Hepatocyte (in vitro differentiated cells): Measurements from ENCODE around the gene ADGRL3. TPM values are rescaled to one million over a fixed set of nuclear protein-coding genes. Genes with fewer than 3 reads are reported as not detected.

Experiments used
- DNase-seq: peaks from one replicate; pipeline ENCODE4 v3.0.0-alpha.2; 2016; ENCODE audit warnings: low spot score
- H2AFZ ChIP-seq: fragments of 200-600 bp; sonication (generic); 2 replicates; pipeline ENCODE4 v1.6.0; 2016; ENCODE audit warnings: antibody characterized with exemption, mild to moderate bottlenecking
- H3K27ac ChIP-seq: fragments of 200-600 bp; sonication (generic); 2 replicates; pipeline ENCODE4 v1.5.1; 2016; ENCODE audit warnings: mild to moderate bottlenecking
- H3K27me3 ChIP-seq: fragments of 200-600 bp; sonication (generic); 2 replicates; pipeline ENCODE4 v1.6.1; 2016
- H3K36me3 ChIP-seq: fragments of 200-600 bp; sonication (generic); replicated peaks from 2 replicates; pipeline ENCODE4 v1.5.1; 2016; ENCODE audit warnings: low read depth; ENCODE audit not compliant: insufficient read depth
- H3K4me1 ChIP-seq: fragments of 200-600 bp; sonication (generic); 2 replicates; pipeline ENCODE4 v1.5.1; 2016; ENCODE audit warnings: mild to moderate bottlenecking, moderate library complexity; ENCODE audit not compliant: insufficient read depth
- H3K4me2 ChIP-seq: fragments of 200-600 bp; sonication (generic); 2 replicates; pipeline ENCODE4 v1.6.0; 2016
- H3K4me3 ChIP-seq: fragments of 200-600 bp; sonication (generic); 2 replicates; pipeline ENCODE4 v1.5.1; 2016; ENCODE audit warnings: mild to moderate bottlenecking
- H3K79me2 ChIP-seq: fragments of 200-600 bp; sonication (generic); 2 replicates; pipeline ENCODE4 v1.6.0; 2017; ENCODE audit warnings: mild to moderate bottlenecking
- H3K9me2 ChIP-seq: fragments of 200-600 bp; sonication (generic); replicated peaks from 2 replicates; pipeline ENCODE4 v1.6.0; 2017; ENCODE audit warnings: mild to moderate bottlenecking; ENCODE audit not compliant: insufficient read depth
- H3K9me3 ChIP-seq: fragments of 200-600 bp; sonication (generic); 2 replicates; pipeline ENCODE4 v1.5.1; 2016; ENCODE audit warnings: low read depth, mild to moderate bottlenecking
- H4K20me1 ChIP-seq: fragments of 200-600 bp; sonication (generic); 2 replicates; pipeline ENCODE4 v1.6.0; 2016; ENCODE audit warnings: mild to moderate bottlenecking; ENCODE audit not compliant: insufficient read depth, poor library complexity, severe bottlenecking
- EZH2 ChIP-seq: fragments of 200-600 bp; sonication (generic); IDR thresholded peaks from 2 replicates; pipeline ENCODE4 v1.6.1; 2016; ENCODE audit warnings: antibody characterized with exemption, mild to moderate bottlenecking, borderline replicate concordance
- EZH2phosphoT487 ChIP-seq: fragments of 200-600 bp; sonication (generic); IDR thresholded peaks from one replicate; pipeline ENCODE4 v1.6.1; 2018; ENCODE audit warnings: antibody characterized with exemption, mild to moderate bottlenecking, low read depth, moderate library complexity; ENCODE audit not compliant: unreplicated experiment, severe bottlenecking
- WGBS: methylation state at CpG from one replicate; pipeline ENCODE4 v1.1.6; 2016; ENCODE audit warnings: low lambda C conversion rate; ENCODE audit errors: missing lambda C conversion rate; 5-methylcytosine and 5-hydroxymethylcytosine counted together
- polyA plus RNA-seq: library from polyadenylated mRNA; unstranded; fragments of >200 nt; fragmentation: Nextera tagmentation; extraction: Ambion mirVana; gene quantifications from 2 replicates; pipeline ENCODE4 v1.2.1, GENCODE V29; 2016
- total RNA-seq: library from RNA; depleted of rRNA; stranded (reverse); fragments of >200 nt; gene quantifications from 2 replicates; pipeline ENCODE4 v1.2.3, GENCODE V29; 2014
- TF ChIP-seq, protein P1 (sequence below): fragments of 200-600 bp; sonication (generic); IDR thresholded peaks from 2 replicates; pipeline ENCODE4 v1.5.1; 2016; ENCODE audit warnings: antibody characterized with exemption, mild to moderate bottlenecking; ENCODE audit not compliant: poor library complexity

The ADGRL3 gene
- total and polyA plus RNA-seq, 2 experiments from 2014 or later, result 4.4 to 21.2 TPM

GRCh38 chr4:61995717-61996340 is 795.7 kb downstream of the ADGRL3 start:
- Histone ChIP-seq H3K4me1 (no peaks in the 10 kb centered on the region), H3K27me3 (no peaks in the 10 kb centered on the region), H3K4me3 (no peak overlapping the region), H3K27ac (no peak overlapping the region), H4K20me1 (no peaks in the 10 kb centered on the region), H3K9me3 (no peaks in the 10 kb centered on the region), H3K79me2 (no peaks in the 10 kb centered on the region), H2AFZ (no peak overlapping the region), H3K36me3 (no peaks in the 10 kb centered on the region), H3K4me2 (no peak overlapping the region), H3K9me2 (no peaks in the 10 kb centered on the region)
- 83% methylated on average over 2 of the region's 2 CpGs for WGBS
- no peak for TF ChIP-seq EZH2
- no peak for TF ChIP-seq EZH2phosphoT487
- TF ChIP-seq, protein P1, sequence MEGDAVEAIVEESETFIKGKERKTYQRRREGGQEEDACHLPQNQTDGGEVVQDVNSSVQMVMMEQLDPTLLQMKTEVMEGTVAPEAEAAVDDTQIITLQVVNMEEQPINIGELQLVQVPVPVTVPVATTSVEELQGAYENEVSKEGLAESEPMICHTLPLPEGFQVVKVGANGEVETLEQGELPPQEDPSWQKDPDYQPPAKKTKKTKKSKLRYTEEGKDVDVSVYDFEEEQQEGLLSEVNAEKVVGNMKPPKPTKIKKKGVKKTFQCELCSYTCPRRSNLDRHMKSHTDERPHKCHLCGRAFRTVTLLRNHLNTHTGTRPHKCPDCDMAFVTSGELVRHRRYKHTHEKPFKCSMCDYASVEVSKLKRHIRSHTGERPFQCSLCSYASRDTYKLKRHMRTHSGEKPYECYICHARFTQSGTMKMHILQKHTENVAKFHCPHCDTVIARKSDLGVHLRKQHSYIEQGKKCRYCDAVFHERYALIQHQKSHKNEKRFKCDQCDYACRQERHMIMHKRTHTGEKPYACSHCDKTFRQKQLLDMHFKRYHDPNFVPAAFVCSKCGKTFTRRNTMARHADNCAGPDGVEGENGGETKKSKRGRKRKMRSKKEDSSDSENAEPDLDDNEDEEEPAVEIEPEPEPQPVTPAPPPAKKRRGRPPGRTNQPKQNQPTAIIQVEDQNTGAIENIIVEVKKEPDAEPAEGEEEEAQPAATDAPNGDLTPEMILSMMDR, result no peak
- no peak for DNase-seq

DNA sequence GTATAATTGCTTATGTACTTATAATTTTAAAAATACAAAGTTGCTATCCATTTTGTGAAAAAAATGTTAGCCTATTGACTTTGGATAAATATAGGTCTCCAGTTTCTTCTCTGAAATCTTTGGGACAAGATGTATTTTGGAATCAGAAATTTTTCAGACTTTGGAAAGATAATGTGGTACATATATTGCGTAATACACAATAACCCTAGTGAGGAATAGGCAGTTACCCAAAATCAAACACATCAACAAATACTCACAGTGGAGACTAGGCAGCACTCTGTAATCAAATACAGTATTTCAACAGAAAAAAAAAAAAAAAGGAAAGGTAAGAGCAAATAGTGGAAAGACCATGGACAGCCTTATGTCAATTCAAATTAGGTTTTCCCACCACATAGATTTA is 796.8 kb downstream of the ADGRL3 start:
- 92% methylated on average over 1 of the region's 1 CpG for WGBS
- H4K20me1 ChIP-seq, result no peaks in the 10 kb centered on the region
- TF ChIP-seq EZH2phosphoT487 (no peak), EZH2 (no peak)
- TF ChIP-seq, protein P1, result no peak
- H3K4me3 ChIP-seq, result no peak overlapping the region
- H3K27me3 ChIP-seq, result no peaks in the 10 kb centered on the region
- H3K36me3 ChIP-seq, result no peaks in the 10 kb centered on the region
- no peak overlapping the region for H3K27ac ChIP-seq
- no peak overlapping the region for H3K4me2 ChIP-seq
- DNase-seq, result no peak
- no peaks in the 10 kb centered on the region for H3K9me2 ChIP-seq
- H2AFZ ChIP-seq, result no peak overlapping the region
- no peaks in the 10 kb centered on the region for H3K79me2 ChIP-seq
- H3K9me3 ChIP-seq, result no peaks in the 10 kb centered on the region
- H3K4me1 ChIP-seq, result no peaks in the 10 kb centered on the region

- Histone ChIP-seq H3K79me2 (no peaks in the 10 kb centered on the region), H3K4me2 (no peak overlapping the region), H3K27me3 (no peaks in the 10 kb centered on the region), H3K4me1 (no peaks in the 10 kb centered on the region), H2AFZ (no peak overlapping the region), H4K20me1 (no peaks in the 10 kb centered on the region), H3K36me3 (no peaks in the 10 kb centered on the region), H3K4me3 (no peak overlapping the region), H3K27ac (no peak overlapping the region), H3K9me2 (no peaks in the 10 kb centered on the region), H3K9me3 (no peaks in the 10 kb centered on the region)
- 92% methylated on average over 2 of the region's 2 CpGs for WGBS
- TF ChIP-seq, protein P1, result no peak
- no peak for TF ChIP-seq EZH2
- no peak for TF ChIP-seq EZH2phosphoT487
- DNase-seq, result no peak
Observed at GRCh38 chr4:61997831-61998230, 797.7 kb downstream of the ADGRL3 start.

- H3K9me3 ChIP-seq, result no peaks in the 10 kb centered on the region
- no peak for DNase-seq
- H3K27ac ChIP-seq, result no peak overlapping the region
- H2AFZ ChIP-seq, result no peak overlapping the region
- H3K4me2 ChIP-seq, result no peak overlapping the region
- H3K4me3 ChIP-seq, result no peak overlapping the region
- 95% methylated on average over 1 of the region's 1 CpG for WGBS
- H3K27me3 ChIP-seq, result no peaks in the 10 kb centered on the region
- H3K9me2 ChIP-seq, result no peaks in the 10 kb centered on the region
- H3K36me3 ChIP-seq, result no peaks in the 10 kb centered on the region
- H3K79me2 ChIP-seq, result no peaks in the 10 kb centered on the region
- no peaks in the 10 kb centered on the region for H4K20me1 ChIP-seq
- H3K4me1 ChIP-seq, result no peaks in the 10 kb centered on the region
- TF ChIP-seq EZH2, result no peak
- TF ChIP-seq EZH2phosphoT487, result no peak
- TF ChIP-seq, protein P1, result no peak
Observed at GRCh38 chr4:62003695-62004094, 803.6 kb downstream of the ADGRL3 start.
